A549 (cell line): Measurements from ENCODE around the gene PRKG1. TPM values are rescaled to one million over a fixed set of nuclear protein-coding genes. Genes with fewer than 3 reads are reported as not detected.

Experiments used
- ATAC-seq, 2 experiments: fragments of 200-7000 bp in 1 of 2; fragments of >200 bp in 1 of 2; cut with Nextera tagmentation in 1 of 2; cut with Tn5 transposase in 1 of 2; 3 replicates each; pipeline versions ENCODE4 v1.8.0 to v1.9.1; 2018 to 2020; ENCODE audit warnings: mild to moderate bottlenecking in 1 of 2, moderate library complexity in 1 of 2
- CTCF ChIA-PET: fragments of 300-600 bp; sonication (Branson Sonifier 250); formaldehyde crosslinking; extraction: SDS; loops from one replicate; lab custom pipeline; 2021; ENCODE audit warnings: antibody characterized with exemption, inconsistent platforms; lab: Yijun Ruan, JAX
- POLR2A ChIA-PET: fragments of 350-600 bp; formaldehyde crosslinking; extraction: SDS; loops from one replicate; lab custom pipeline; 2021; ENCODE audit warnings: antibody characterized with exemption, inconsistent platforms; lab: Yijun Ruan, JAX
- DNase-seq, 2 experiments: peaks; one replicate each; pipeline versions ENCODE4 v3.0.0 to v3.0.0-alpha.2; 2011 to 2016; ENCODE audit warnings: low read depth in 1 of 2, low spot score in 1 of 2
- FAIRE-seq: peaks from 2 replicates; lab custom pipeline; 2011; peaks lifted over from hg19 to GRCh38; lab: Jason Lieb, UNC
- H3K27ac ChIP-seq, 2 experiments: fragments of >200 bp; sonication (Bioruptor Twin); formaldehyde crosslinking; 3 replicates each; pipeline ENCODE4 v1.5.1; 2016 to 2017
- H3K4me1 ChIP-seq: fragments of >200 bp; sonication (Bioruptor Twin); formaldehyde crosslinking; 3 replicates; pipeline ENCODE4 v1.6.1; 2016
- H3K4me2 ChIP-seq: fragments of >200 bp; sonication (Bioruptor Twin); formaldehyde crosslinking; 3 replicates; pipeline ENCODE4 v1.6.1; 2016
- H3K4me3 ChIP-seq: fragments of >200 bp; sonication (Bioruptor Twin); formaldehyde crosslinking; 3 replicates; pipeline ENCODE4 v1.5.1; 2016
- H3K9me3 ChIP-seq: fragments of >200 bp; sonication (Bioruptor Twin); formaldehyde crosslinking; 3 replicates; pipeline ENCODE4 v1.6.1; 2016
- ATOH8 ChIP-seq: fragments of 250-450 bp; sonication (Bioruptor Pico); IDR thresholded peaks from 2 replicates; pipeline ENCODE4 v1.5.0; 2020; ENCODE audit warnings: low read depth, mild to moderate bottlenecking, moderate library complexity
- BCL3 ChIP-seq: fragments of >200 bp; sonication (Bioruptor Twin); formaldehyde crosslinking; IDR thresholded peaks from 3 replicates; pipeline ENCODE4 v1.6.1; 2016
- CBX8 ChIP-seq: fragments of 200-600 bp; sonication (generic); IDR thresholded peaks from 2 replicates; pipeline ENCODE4 v1.6.1; 2016
- CHD4 ChIP-seq: fragments of 200-600 bp; sonication (generic); IDR thresholded peaks from 2 replicates; pipeline ENCODE4 v1.6.1; 2016; ENCODE audit warnings: antibody characterized with exemption, mild to moderate bottlenecking, borderline replicate concordance
- EHF ChIP-seq: fragments of 250-450 bp; sonication (Bioruptor Pico); IDR thresholded peaks from 2 replicates; pipeline ENCODE4 v1.5.0; 2020; ENCODE audit warnings: mild to moderate bottlenecking
- EP300 ChIP-seq, 2 experiments: fragments of >200 bp; sonication (Bioruptor Twin); formaldehyde crosslinking; IDR thresholded peaks; 2 replicates in 1 of 2; 3 replicates in 1 of 2; pipeline ENCODE4 v1.6.1; 2016 to 2017
- ESRRA ChIP-seq: fragments of 150-350 bp; IDR thresholded peaks from 2 replicates; pipeline ENCODE4 v1.6.1; 2014; ENCODE audit warnings: mild to moderate bottlenecking, low read length, borderline replicate concordance
- FOSL2 ChIP-seq, 2 experiments: fragments of 450-650 bp in 1 of 2; fragments of >200 bp in 1 of 2; sonication (Bioruptor Twin) in 1 of 2; formaldehyde crosslinking; IDR thresholded peaks; 2 replicates each; pipeline versions ENCODE4 v1.5.0 to v1.6.1; 2016 to 2020; ENCODE audit warnings: mild to moderate bottlenecking in 1 of 2, moderate library complexity in 1 of 2
- GATA3 ChIP-seq: IDR thresholded peaks from 2 replicates; pipeline ENCODE4 v1.6.1; 2012; ENCODE audit warnings: borderline replicate concordance
- HMGXB4 ChIP-seq: fragments of 250-450 bp; sonication (Bioruptor Pico); IDR thresholded peaks from 2 replicates; pipeline ENCODE4 v1.5.0; 2021; ENCODE audit warnings: mild to moderate bottlenecking, moderate library complexity, borderline replicate concordance
- HOXB13 ChIP-seq: fragments of 250-450 bp; sonication (Bioruptor Pico); IDR thresholded peaks from 2 replicates; pipeline ENCODE4 v1.5.0; 2020; ENCODE audit warnings: low read depth, mild to moderate bottlenecking, moderate library complexity
- HOXB5 ChIP-seq: fragments of 250-450 bp; sonication (Bioruptor Pico); IDR thresholded peaks from 2 replicates; pipeline ENCODE4 v1.5.0; 2020; ENCODE audit warnings: mild to moderate bottlenecking, moderate library complexity
- MAFK ChIP-seq: fragments of 450-650 bp; IDR thresholded peaks from 2 replicates; pipeline ENCODE4 v1.6.1; 2014; ENCODE audit not compliant: partially characterized antibody
- NFE2L2 ChIP-seq: fragments of 150-350 bp; conservative IDR thresholded peaks from 2 replicates; pipeline ENCODE4 v1.6.1; 2014; ENCODE audit warnings: low read length
- NPAS2 ChIP-seq: fragments of 250-450 bp; sonication (Bioruptor Pico); IDR thresholded peaks from 2 replicates; pipeline ENCODE4 v1.8.0; 2022; ENCODE audit warnings: mild to moderate bottlenecking, moderate library complexity, borderline replicate concordance
- RAD21 ChIP-seq, 2 experiments: fragments of >200 bp in 1 of 2; sonication (Bioruptor Twin) in 1 of 2; formaldehyde crosslinking in 1 of 2; IDR thresholded peaks in 1 of 2; conservative IDR thresholded peaks in 1 of 2; 2 replicates in 1 of 2; 3 replicates in 1 of 2; pipeline ENCODE4 v1.6.1; 2012 to 2018; ENCODE audit warnings: inconsistent platforms in 1 of 2
- TP53 ChIP-seq: fragments of 250-450 bp; sonication (Bioruptor Pico); IDR thresholded peaks from 2 replicates; pipeline ENCODE4 v1.5.0; 2021; ENCODE audit warnings: mild to moderate bottlenecking, moderate library complexity
- USF2 ChIP-seq: fragments of 450-650 bp; IDR thresholded peaks from 2 replicates; pipeline ENCODE4 v1.6.1; 2014; ENCODE audit warnings: antibody characterized with exemption
- ZNF302 ChIP-seq: fragments of 250-450 bp; sonication (Bioruptor Pico); IDR thresholded peaks from 2 replicates; pipeline ENCODE4 v1.9.0; 2021; ENCODE audit warnings: inconsistent platforms, mild to moderate bottlenecking, moderate library complexity
- WGBS: methylation state at CpG from one replicate; pipeline ENCODE4 v1.1.6; 2017; ENCODE audit errors: missing lambda C conversion rate; 5-methylcytosine and 5-hydroxymethylcytosine counted together
- polyA plus RNA-seq, 4 experiments: library from polyadenylated mRNA; depleted of rRNA in 3 of 4; stranded (reverse); fragments of >200 nt; fragmentation: RNase III in 1 of 4; extraction: RNeasy Plus Mini Kit Qiagen cat#74134 plus additional on column Dnase treatment in 1 of 4; gene quantifications; 2 replicates in 3 of 4; 3 replicates in 1 of 4; pipeline ENCODE4 v1.2.3, GENCODE V29; 2011 to 2017

The PRKG1 gene
- polyA plus RNA-seq, 2 of the 4 experiments (the other 2 are of a cell fraction), result not detected

GRCh38 chr10:52276163-52276562, 1201.9 kb downstream of the PRKG1 start:
- no peaks in the 10 kb centered on the region for H3K4me1 ChIP-seq
- POLR2A ChIA-PET, result no interaction called here
- no peak for FAIRE-seq
- CTCF ChIA-PET, result no interaction called here
- no peak overlapping the region for H3K4me2 ChIP-seq
- peaks cover 3% of the 10 kb centered on the region; the same call in 1 of the 3 replicates for H3K9me3 ChIP-seq
- no peak for ATAC-seq
- TF ChIP-seq NPAS2 (CRISPR knock-in tag) (no peak), CBX8 (no peak), EP300 (IDR thresholded peaks at IDR 0.05) (no peak), EHF (CRISPR knock-in tag) (no peak), NFE2L2 (no peak), HOXB5 (CRISPR knock-in tag) (no peak), HOXB13 (CRISPR knock-in tag) (no peak), MAFK (no peak), GATA3 (no peak), ATOH8 (CRISPR knock-in tag) (no peak)
- 73% methylated on average over 2 of the region's 2 CpGs for WGBS
- H3K27ac ChIP-seq, result no peak overlapping the region
- H3K4me3 ChIP-seq, result no peak overlapping the region
- DNase-seq, result no peak

GRCh38 chr10:52276986-52277385, 1202.7 kb downstream of the PRKG1 start:
- TF ChIP-seq HMGXB4 (CRISPR knock-in tag), result no peak
- no peak for TF ChIP-seq TP53 (CRISPR knock-in tag)
- TF ChIP-seq BCL3, result no peak
- ChIA-PET CTCF (interaction anchor here (0.8 to 1.2 kb wide), 2 partner anchors 212 to 464 kb away, joined by 3 read pairs; no protein-coding TSS in a partner anchor), POLR2A (no interaction called here)
- Histone ChIP-seq H3K9me3 (peaks cover 3% of the 10 kb centered on the region; the same call in 1 of the 3 replicates), H3K4me1 (no peaks in the 10 kb centered on the region), H3K4me3 (no peak overlapping the region), H3K4me2 (no peak overlapping the region), H3K27ac (no peak overlapping the region)
- ATAC-seq (no peak), DNase-seq (no peak), FAIRE-seq (no peak)
- 7% methylated on average over 1 of the region's 1 CpG for WGBS

- no peak overlapping the region for H3K4me2 ChIP-seq
- H3K9me3 ChIP-seq, result peaks cover 3% of the 10 kb centered on the region; the same call in 1 of the 3 replicates
- FAIRE-seq (no peak), DNase-seq (no peak), ATAC-seq (no peak)
- CTCF ChIA-PET, result no interaction called here
- no peak overlapping the region for H3K4me3 ChIP-seq
- no peak overlapping the region for H3K27ac ChIP-seq
- no peaks in the 10 kb centered on the region for H3K4me1 ChIP-seq
- POLR2A ChIA-PET, result no interaction called here
- WGBS, result 53% methylated on average over 3 of the region's 3 CpGs
- TF ChIP-seq ZNF302 (CRISPR knock-in tag), result no peak
Observed at GRCh38 chr10:52279546-52279945, 1205.3 kb downstream of the PRKG1 start.

- no peak for DNase-seq
Observed at GRCh38 chr10:52280051-52280450, 1205.8 kb downstream of the PRKG1 start.

More at GRCh38 chr10:52280051-52280450, 1205.8 kb downstream of the PRKG1 start:
- Histone ChIP-seq H3K4me2 (no peak overlapping the region), H3K4me1 (no peaks in the 10 kb centered on the region), H3K4me3 (no peak overlapping the region), H3K9me3 (peaks cover 3% of the 10 kb centered on the region; the same call in 1 of the 3 replicates), H3K27ac (no peak overlapping the region)
- CTCF ChIA-PET, result no interaction called here
- ATAC-seq, result no peak
- TF ChIP-seq USF2 (no peak), MAFK (no peak), FOSL2 (IDR thresholded peaks at IDR 0.05) (no peak), FOSL2 (CRISPR knock-in tag; IDR thresholded peaks at IDR 0.05) (no peak), RAD21 (conservative IDR thresholded peaks at IDR 0.05 in 1 of 2, IDR thresholded peaks at IDR 0.05 in 1 of 2) (no peak), CHD4 (no peak), NFE2L2 (no peak), HMGXB4 (CRISPR knock-in tag) (no peak), HOXB13 (CRISPR knock-in tag) (no peak), CBX8 (no peak), ESRRA (no peak)
- POLR2A ChIA-PET, result no interaction called here
- WGBS, result 89% methylated on average over 1 of the region's 1 CpG
- no peak for FAIRE-seq
